HEK293 (cell line): ENCODE results near the gene KCNIP4.

Experiments used
- CTCF ChIP-seq: fragments of 450-650 bp; formaldehyde crosslinking; IDR thresholded peaks from 2 replicates; pipeline ENCODE4 v1.5.1; 2016; ENCODE audit warnings: missing biosample characterization, missing genetic modification characterization
- TRIM28 ChIP-seq: IDR thresholded peaks from 2 replicates; pipeline ENCODE4 v1.6.1; 2011; ENCODE audit warnings: low read length, control low read depth, borderline replicate concordance
- ZBTB26 ChIP-seq: fragments of 450-650 bp; formaldehyde crosslinking; optimal IDR thresholded peaks from 2 replicates; pipeline ENCODE3; 2016; ENCODE audit warnings: missing biosample characterization, mild to moderate bottlenecking, missing genetic modification characterization
- ZNF10 ChIP-seq: fragments of 450-650 bp; formaldehyde crosslinking; IDR thresholded peaks from 2 replicates; pipeline ENCODE4 v1.5.1; 2017; ENCODE audit warnings: missing biosample characterization, missing genetic modification characterization
- ZNF184 ChIP-seq: fragments of 450-650 bp; IDR thresholded peaks from 2 replicates; pipeline ENCODE4 v1.5.1; 2018; ENCODE audit warnings: missing biosample characterization, mild to moderate bottlenecking, missing genetic modification characterization
- ZNF302 ChIP-seq: fragments of 450-650 bp; formaldehyde crosslinking; IDR thresholded peaks from 2 replicates; pipeline ENCODE4 v1.5.1; 2016; ENCODE audit warnings: missing biosample characterization, missing genetic modification characterization, low read depth
- ZNF394 ChIP-seq: fragments of 450-650 bp; formaldehyde crosslinking; IDR thresholded peaks from 2 replicates; pipeline ENCODE4 v1.5.1; 2016; ENCODE audit warnings: missing biosample characterization, missing genetic modification characterization, mild to moderate bottlenecking, moderate library complexity, borderline replicate concordance
- ZNF398 ChIP-seq: fragments of 450-650 bp; formaldehyde crosslinking; IDR thresholded peaks from 2 replicates; pipeline ENCODE4 v1.5.1; 2017; ENCODE audit warnings: missing biosample characterization, missing genetic modification characterization
- ZNF423 ChIP-seq: fragments of 450-650 bp; formaldehyde crosslinking; IDR thresholded peaks from 2 replicates; pipeline ENCODE4 v1.5.1; 2016; ENCODE audit warnings: missing biosample characterization, missing genetic modification characterization
- ZNF623 ChIP-seq: fragments of 450-650 bp; formaldehyde crosslinking; IDR thresholded peaks from 2 replicates; pipeline ENCODE4 v1.5.1; 2016; ENCODE audit warnings: missing biosample characterization, missing genetic modification characterization
- TF ChIP-seq, protein P1 (sequence below): sonication (generic); formaldehyde crosslinking; IDR thresholded peaks from 2 replicates; pipeline ENCODE4 v1.8.1; 2022; ENCODE audit warnings: mild to moderate bottlenecking, moderate library complexity, missing genetic modification reagents
- TF ChIP-seq, protein P2 (sequence below): fragments of 450-650 bp; formaldehyde crosslinking; conservative IDR thresholded peaks from 2 replicates; pipeline ENCODE4 v1.5.1; 2016; ENCODE audit warnings: low read depth, missing biosample characterization, missing genetic modification characterization

- TF ChIP-seq CTCF (tag by site-specific recombination) (no peak), ZNF302 (tag by site-specific recombination) (no peak), ZNF394 (tag by site-specific recombination) (no peak), ZNF623 (tag by site-specific recombination) (no peak), ZNF423 (tag by site-specific recombination) (no peak), TRIM28 (no peak), ZNF398 (tag by site-specific recombination) (no peak), ZNF10 (tag by site-specific recombination) (no peak), ZBTB26 (tag by site-specific recombination) (no peak), ZNF184 (tag by site-specific recombination) (no peak)
- TF ChIP-seq, protein P1, sequence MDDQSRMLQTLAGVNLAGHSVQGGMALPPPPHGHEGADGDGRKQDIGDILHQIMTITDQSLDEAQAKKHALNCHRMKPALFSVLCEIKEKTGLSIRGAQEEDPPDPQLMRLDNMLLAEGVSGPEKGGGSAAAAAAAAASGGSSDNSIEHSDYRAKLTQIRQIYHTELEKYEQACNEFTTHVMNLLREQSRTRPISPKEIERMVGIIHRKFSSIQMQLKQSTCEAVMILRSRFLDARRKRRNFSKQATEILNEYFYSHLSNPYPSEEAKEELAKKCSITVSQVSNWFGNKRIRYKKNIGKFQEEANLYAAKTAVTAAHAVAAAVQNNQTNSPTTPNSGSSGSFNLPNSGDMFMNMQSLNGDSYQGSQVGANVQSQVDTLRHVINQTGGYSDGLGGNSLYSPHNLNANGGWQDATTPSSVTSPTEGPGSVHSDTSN (CRISPR knock-in tag), result no peak
- TF ChIP-seq, protein P2, sequence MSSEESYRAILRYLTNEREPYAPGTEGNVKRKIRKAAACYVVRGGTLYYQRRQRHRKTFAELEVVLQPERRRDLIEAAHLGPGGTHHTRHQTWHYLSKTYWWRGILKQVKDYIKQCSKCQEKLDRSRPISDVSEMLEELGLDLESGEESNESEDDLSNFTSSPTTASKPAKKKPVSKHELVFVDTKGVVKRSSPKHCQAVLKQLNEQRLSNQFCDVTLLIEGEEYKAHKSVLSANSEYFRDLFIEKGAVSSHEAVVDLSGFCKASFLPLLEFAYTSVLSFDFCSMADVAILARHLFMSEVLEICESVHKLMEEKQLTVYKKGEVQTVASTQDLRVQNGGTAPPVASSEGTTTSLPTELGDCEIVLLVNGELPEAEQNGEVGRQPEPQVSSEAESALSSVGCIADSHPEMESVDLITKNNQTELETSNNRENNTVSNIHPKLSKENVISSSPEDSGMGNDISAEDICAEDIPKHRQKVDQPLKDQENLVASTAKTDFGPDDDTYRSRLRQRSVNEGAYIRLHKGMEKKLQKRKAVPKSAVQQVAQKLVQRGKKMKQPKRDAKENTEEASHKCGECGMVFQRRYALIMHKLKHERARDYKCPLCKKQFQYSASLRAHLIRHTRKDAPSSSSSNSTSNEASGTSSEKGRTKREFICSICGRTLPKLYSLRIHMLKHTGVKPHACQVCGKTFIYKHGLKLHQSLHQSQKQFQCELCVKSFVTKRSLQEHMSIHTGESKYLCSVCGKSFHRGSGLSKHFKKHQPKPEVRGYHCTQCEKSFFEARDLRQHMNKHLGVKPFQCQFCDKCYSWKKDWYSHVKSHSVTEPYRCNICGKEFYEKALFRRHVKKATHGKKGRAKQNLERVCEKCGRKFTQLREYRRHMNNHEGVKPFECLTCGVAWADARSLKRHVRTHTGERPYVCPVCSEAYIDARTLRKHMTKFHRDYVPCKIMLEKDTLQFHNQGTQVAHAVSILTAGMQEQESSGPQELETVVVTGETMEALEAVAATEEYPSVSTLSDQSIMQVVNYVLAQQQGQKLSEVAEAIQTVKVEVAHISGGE (tag by site-specific recombination), result no peak
Observed at GRCh38 chr4:21045119-21045518, 903.5 kb downstream of the KCNIP4 start.
